OCI-LY3 (cell line): ENCODE measurements around the gene TBC1D22B.

ENCODE experiments used
- H2AFZ ChIP-seq: fragments of 200-600, 300-600 bp; shearing (Covaris generic); 2 replicates; pipeline ENCODE4 v1.6.0; 2014; ENCODE audit warnings: antibody characterized with exemption, low read depth, low read length
- H3K27ac ChIP-seq: fragments of 200-600, 300-600 bp; sonication (generic); 2 replicates; pipeline ENCODE4 v1.5.1; 2014; ENCODE audit warnings: mild to moderate bottlenecking, low read length, moderate library complexity, mixed read lengths
- H3K27me3 ChIP-seq: fragments of 200-600, 300-600 bp; sonication (generic); 2 replicates; pipeline ENCODE4 v1.6.1; 2014; ENCODE audit warnings: low read depth, low read length, mixed read lengths
- H3K36me3 ChIP-seq: fragments of 200-600, 300-600 bp; sonication (generic); replicated peaks from 2 replicates; pipeline ENCODE3; 2014; ENCODE audit warnings: low read depth, low read length, mixed read lengths
- H3K4me1 ChIP-seq: fragments of 300-600, 200-600 bp; sonication (generic); 2 replicates; pipeline ENCODE4 v1.6.1; 2014; ENCODE audit warnings: low read length, mixed read lengths
- H3K4me2 ChIP-seq: fragments of 200-600, 300-600 bp; sonication (generic); 2 replicates; pipeline ENCODE4 v1.6.1; 2014; ENCODE audit warnings: low read length, mixed read lengths
- H3K4me3 ChIP-seq: fragments of 300-600, 200-600 bp; sonication (generic); 2 replicates; pipeline ENCODE4 v1.5.1; 2014; ENCODE audit warnings: antibody characterized with exemption, mild to moderate bottlenecking, low read length, moderate library complexity
- H3K79me2 ChIP-seq: fragments of 300-600, 200-600 bp; shearing (Covaris generic); 2 replicates; pipeline ENCODE4 v1.6.1; 2014; ENCODE audit warnings: mild to moderate bottlenecking, low read length, mixed read lengths
- H3K9ac ChIP-seq: fragments of 300-600, 200-600 bp; shearing (Covaris generic); 2 replicates; pipeline ENCODE4 v1.6.0; 2014; ENCODE audit warnings: mild to moderate bottlenecking, low read length, moderate library complexity
- H3K9me3 ChIP-seq: fragments of 200-600, 300-600 bp; shearing (Covaris generic); 2 replicates; pipeline ENCODE4 v1.6.1; 2014; ENCODE audit warnings: low read length, mixed read lengths; ENCODE audit not compliant: insufficient read depth
- H4K20me1 ChIP-seq: fragments of 200-600, 300-600 bp; sonication (generic); 2 replicates; pipeline ENCODE4 v1.6.1; 2016; ENCODE audit warnings: low read length, mixed read lengths; ENCODE audit not compliant: insufficient read depth
- CTCF ChIP-seq: fragments of 200-600, 300-600 bp; sonication (generic); IDR thresholded peaks from 2 replicates; pipeline ENCODE4 v1.5.1; 2014; ENCODE audit warnings: antibody characterized with exemption, low read length, low read depth
- EZH2phosphoT487 ChIP-seq: fragments of 200-600 bp; shearing (Covaris generic); IDR thresholded peaks from 2 replicates; pipeline ENCODE4 v1.6.1; 2018; ENCODE audit warnings: antibody characterized with exemption, mixed run types, low read depth

TBC1D22B gene

DNA sequence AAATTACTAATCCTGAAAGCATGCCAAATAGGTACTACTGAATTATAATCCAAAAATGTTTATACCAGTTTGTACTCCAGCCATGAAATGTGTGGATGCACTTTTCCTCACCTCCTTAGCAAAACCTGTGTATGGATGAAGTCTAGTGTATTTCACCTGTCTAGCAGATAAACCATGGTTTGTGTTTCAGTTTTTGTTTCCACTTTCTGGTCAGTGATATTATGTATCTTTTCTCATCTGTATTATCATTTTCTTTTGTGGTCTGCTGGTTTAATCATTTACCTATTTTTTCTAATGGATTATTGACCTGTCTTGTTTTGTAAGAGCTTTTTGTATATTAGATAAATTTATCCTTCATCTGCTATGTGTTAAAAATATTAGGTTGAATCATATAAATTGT is 41.4 kb downstream of the TBC1D22B start:
- peaks cover 24% of the 10 kb centered on the region for H3K36me3 ChIP-seq
- no peak overlapping the region for H3K9ac ChIP-seq
- TF ChIP-seq CTCF (no peak), EZH2phosphoT487 (no peak)

DNA sequence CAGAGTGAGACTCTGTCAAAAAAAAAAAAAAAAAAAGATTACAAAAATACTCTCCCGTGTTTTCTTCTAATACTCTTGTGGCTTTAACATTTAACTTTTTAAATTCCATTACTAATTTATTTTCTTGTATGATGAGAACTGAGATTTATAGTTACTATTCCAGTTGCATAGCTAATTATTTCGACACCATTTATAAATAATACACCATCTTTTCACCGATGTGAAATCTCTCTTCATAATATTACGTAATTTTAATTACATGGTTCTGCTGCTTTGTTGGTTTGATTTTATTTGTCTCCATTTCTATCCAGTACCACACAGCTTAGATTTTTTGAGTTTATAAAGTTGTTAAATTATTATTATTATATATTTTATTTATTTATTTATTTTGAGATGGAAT is 42.4 kb downstream of the TBC1D22B start:
- no peak overlapping the region for H3K27ac ChIP-seq
- no peaks in the 10 kb centered on the region for H3K27me3 ChIP-seq
- no peak for TF ChIP-seq CTCF
- no peak for TF ChIP-seq EZH2phosphoT487
- H3K9ac ChIP-seq = no peak overlapping the region
- H2AFZ ChIP-seq = no peak overlapping the region
- H3K4me3 ChIP-seq = no peak overlapping the region
- H3K4me1 ChIP-seq = peaks cover 4% of the 10 kb centered on the region; the same call in 1 of the 2 replicates
- no peaks in the 10 kb centered on the region for H3K9me3 ChIP-seq
- no peaks in the 10 kb centered on the region for H3K79me2 ChIP-seq
- H4K20me1 ChIP-seq = no peaks in the 10 kb centered on the region
- H3K36me3 ChIP-seq = peaks cover 20% of the 10 kb centered on the region
- H3K4me2 ChIP-seq = no peak overlapping the region

More for the DNA sequence above, 41.4 kb downstream of the TBC1D22B start:
- H3K4me2 ChIP-seq = no peak overlapping the region
- no peak overlapping the region for H3K27ac ChIP-seq
- H2AFZ ChIP-seq = no peak overlapping the region
- peaks cover 4% of the 10 kb centered on the region; the same call in 1 of the 2 replicates for H3K4me1 ChIP-seq
- H3K79me2 ChIP-seq = no peaks in the 10 kb centered on the region
- H3K9me3 ChIP-seq = no peaks in the 10 kb centered on the region
- no peak overlapping the region for H3K4me3 ChIP-seq
- no peaks in the 10 kb centered on the region for H3K27me3 ChIP-seq
- H4K20me1 ChIP-seq = no peaks in the 10 kb centered on the region

GRCh38 chr6:37302086-37302686 is 44.6 kb downstream of the TBC1D22B start:
- H3K79me2 ChIP-seq = no peaks in the 10 kb centered on the region
- no peak overlapping the region for H2AFZ ChIP-seq
- H3K27me3 ChIP-seq = no peaks in the 10 kb centered on the region
- no peak overlapping the region for H3K4me2 ChIP-seq
- no peak overlapping the region for H3K27ac ChIP-seq
- peaks cover 20% of the 10 kb centered on the region for H3K36me3 ChIP-seq
- H4K20me1 ChIP-seq = no peaks in the 10 kb centered on the region
- peaks cover 4% of the 10 kb centered on the region; the same call in 1 of the 2 replicates for H3K4me1 ChIP-seq
- TF ChIP-seq EZH2phosphoT487 = no peak
- H3K4me3 ChIP-seq = no peak overlapping the region
- no peaks in the 10 kb centered on the region for H3K9me3 ChIP-seq
- H3K9ac ChIP-seq = no peak overlapping the region

GRCh38 chr6:37303091-37303660 is 45.6 kb downstream of the TBC1D22B start:
- Histone ChIP-seq H3K36me3 (peaks cover 17% of the 10 kb centered on the region), H3K27ac (no peak overlapping the region), H4K20me1 (no peaks in the 10 kb centered on the region), H3K79me2 (no peaks in the 10 kb centered on the region), H2AFZ (no peak overlapping the region), H3K4me1 (peaks cover 4% of the 10 kb centered on the region; the same call in 1 of the 2 replicates), H3K9ac (no peak overlapping the region), H3K9me3 (no peaks in the 10 kb centered on the region), H3K4me2 (no peak overlapping the region), H3K4me3 (no peak overlapping the region), H3K27me3 (no peaks in the 10 kb centered on the region)
- TF ChIP-seq CTCF = no peak
- TF ChIP-seq EZH2phosphoT487 = no peak
